Activated CD4-positive, alpha-beta T cell treated with anti-CD3 and anti-CD28 coated beads for 48 hours (primary cell): ENCODE results near the gene RER1.

Experiments used
- DNase-seq: peaks from one replicate; pipeline ENCODE4 v3.0.0-alpha.2; 2020

The RER1 gene

DNA sequence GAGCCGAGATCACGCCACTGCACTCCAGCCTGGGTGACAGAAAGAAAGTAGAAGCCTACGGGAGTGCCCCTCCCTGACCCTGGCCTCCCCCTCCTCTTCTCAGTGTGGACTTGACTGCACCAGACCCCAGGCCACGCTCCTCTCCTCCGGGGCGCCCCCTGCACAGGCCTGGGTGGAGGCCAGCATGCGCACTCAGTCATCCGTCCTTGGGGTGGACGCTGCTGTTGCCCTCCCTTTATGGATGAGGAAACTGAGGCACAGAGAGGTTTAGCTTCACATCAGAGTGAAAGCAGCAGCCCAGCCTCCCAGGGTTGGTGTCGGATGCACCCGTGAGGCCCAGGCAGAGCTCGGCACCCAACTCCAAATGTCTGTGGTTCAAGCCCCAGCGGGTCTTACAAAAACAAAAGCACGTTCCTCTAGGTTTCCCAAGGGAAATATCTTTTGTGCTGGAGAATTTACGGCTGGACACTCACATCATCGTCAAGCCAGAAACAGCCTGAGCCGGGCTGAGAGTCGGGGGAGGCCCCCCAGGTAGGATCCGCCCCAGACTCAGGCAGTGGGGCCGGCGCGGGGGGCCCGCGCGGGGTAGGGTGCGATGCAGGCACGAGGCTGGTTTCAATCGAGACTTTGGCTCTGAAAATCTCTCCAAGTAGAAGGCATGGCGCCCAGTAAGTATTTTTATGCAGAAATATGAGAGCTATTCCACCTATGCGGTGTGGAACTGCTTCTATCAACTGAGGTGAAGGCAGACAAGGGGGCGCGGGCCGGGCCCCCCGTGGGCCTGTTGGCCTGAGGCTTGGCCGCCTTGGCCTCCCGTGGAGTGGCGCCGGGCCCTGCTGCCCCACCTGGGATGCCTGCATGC is 36.9 kb upstream of the RER1 start:
- DNase-seq = no peak

DNA sequence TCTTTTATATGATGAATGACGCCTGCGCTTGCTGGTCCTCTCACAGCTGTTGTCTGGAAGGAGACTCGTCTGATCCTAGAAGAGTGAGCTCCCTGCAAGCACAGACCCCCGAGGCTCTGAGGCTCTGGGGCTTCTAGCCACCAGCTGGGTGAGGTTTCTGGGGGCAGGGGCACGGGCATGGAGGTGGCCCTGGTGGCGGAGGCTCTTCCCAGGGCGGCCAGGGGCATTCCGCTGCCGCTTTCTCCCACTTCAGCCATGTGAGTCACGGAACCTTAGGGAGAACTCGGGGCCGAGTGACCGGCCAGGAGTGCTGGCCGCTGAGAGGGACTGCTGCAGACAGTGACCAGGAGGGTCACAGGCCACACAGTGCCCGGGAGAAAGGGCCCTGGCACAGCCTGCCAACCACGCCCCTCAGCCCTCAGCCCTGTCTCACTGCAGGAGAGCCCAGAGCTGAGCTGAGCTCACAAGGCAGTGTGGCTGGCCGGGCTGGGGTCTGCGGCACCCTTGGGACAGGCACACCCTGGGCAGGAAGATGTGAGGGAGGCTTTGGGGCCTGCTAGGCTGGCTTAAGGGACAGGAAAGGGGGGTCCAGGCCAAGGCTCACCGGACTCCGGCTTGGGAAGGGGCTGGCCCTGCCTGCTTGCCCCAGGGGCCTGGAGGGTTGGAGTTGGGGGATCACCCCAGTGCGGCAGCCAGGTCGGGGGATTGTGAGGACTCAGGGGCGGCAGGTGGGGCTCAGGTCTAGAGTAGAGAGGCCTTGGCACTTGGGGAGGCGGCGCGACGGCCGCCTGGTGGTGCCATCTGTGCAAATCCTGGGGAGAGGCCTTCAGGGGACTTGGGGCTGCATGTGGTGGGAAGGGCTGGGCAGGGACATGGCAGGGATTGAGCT is 36.0 kb upstream of the RER1 start:
- no peak for DNase-seq

DNA sequence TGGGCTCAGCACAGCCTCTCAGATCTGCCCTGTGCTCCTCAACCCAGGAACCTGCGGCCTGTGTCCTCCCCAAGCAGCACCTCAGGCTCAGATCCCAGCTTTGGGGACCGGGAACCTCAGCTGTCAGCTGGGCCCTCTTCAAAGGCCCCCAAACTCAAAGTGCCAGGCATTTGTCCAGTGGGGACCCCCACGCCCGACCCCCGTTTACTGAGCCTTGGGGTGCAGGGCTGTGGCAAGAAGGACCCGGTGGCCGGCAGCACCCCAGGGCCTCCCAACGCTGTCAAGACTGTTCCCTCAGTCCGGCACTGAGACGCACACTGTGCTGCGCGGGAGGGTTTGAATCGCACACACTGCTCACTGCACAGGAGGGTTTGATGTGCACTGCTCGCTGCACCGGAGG is 35.2 kb upstream of the RER1 start:
- DNase-seq = no peak

DNA sequence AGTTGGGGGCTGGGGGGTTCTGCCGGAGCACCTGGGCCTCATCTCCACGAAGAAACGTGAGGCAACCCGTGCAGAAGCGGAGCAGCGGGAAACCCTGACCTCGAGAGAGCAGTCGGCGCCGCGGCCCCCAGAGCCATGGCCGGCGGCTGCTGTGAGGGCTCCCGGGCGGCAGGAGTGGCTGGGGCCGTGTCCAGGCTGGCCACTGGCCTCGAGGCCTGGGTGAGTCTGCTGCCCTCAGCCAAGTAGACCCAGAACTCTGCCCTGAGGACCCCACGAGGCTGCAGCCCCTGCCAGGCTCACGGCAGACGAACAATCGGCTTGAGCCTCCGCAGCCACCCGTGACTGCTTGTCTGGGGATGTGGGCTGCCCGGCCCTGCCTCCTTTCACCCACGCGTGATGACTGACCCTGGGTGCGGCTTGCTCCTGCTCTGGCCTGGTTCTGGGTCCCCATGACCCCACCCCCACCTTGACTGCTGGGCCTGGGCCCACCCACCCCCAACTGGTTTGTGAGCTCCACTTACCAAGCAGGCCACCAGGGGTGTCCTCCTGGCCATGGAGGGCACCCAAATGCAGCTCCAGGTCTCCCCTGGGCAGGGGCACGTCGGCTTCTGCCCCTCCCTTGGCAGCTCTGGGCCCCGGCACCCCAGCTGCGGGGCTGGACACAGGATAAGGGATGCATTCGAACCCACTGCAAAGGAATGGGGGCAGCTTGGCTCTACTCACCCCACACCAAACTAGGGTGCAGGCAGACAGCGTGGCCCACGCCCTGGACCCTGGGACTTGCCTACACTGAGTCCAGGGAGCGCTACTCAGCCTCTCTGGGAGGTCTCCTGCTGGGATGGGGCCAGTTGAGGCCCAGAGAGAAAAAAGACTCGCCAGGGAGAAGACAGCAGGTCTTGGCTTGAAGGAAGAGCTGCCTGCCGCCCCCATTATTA is 34.5 kb upstream of the RER1 start:
- no peak for DNase-seq

DNA sequence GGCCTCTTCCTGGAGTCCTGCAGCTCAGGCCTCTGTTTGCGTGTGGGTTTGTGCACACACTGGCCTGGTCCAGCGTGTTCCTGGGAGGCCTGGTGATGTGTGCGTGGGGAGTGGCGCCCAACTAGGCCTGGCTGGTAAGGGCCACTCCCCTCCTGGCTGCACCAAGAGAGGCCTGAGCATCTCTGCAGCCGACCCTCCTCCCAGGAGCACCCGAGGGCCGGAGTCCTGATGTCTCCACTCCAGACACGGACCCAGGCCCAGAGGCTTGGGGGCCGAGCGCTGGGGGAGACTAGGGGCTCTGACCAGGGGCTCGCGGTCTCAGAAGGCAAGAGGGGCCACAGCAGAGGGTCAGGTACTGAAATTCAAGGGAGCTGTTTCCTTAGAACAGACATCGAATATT is 33.6 kb upstream of the RER1 start:
- DNase-seq = no peak

DNA sequence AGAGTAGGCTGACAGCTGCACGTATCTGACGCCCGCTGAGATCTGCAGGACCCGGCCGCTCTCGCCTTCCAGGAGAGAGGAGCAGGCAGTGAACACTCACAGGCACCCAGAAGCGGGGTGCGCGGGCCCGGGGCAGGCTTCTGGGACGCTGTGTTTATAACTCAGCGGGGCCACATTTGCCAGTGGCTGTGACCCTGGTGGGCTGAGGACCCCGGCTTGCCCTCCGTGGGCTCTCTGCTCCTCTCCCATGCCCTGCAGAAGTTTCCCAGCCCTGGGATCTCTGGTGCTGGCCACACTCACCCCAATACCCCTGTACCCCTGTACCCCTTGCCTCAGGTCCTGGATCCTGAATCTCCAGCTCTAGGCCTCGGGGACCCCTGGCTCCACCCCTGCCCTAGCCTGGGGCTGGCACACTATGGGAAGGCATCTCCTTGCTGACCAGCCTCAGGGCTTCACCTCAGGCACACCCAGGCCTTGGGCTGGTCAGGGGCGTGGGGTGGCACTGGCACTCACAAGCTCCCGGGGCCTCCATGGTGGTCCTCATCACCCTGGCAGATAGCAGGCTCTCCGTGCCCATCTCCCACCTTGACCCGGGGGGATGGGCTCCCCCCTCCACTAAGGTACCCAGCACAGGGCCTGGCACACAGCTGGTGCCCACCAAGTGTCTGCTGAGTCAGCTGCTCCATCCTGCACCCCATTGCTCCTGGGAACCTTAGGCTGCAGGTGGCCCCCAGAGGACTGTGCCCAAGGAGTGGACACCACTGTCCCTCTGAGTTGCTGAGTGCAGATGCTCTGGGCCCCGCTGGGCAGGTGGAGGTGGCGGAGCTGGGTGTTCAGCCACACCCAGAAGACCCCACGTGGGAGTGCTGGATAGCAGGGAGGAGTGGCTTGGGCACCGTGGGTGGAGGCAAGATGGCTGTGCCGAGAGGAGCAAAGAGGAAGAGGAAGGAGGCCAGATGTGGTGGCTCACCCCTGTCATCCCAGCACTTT is 32.7 kb upstream of the RER1 start:
- DNase-seq = no peak

DNA sequence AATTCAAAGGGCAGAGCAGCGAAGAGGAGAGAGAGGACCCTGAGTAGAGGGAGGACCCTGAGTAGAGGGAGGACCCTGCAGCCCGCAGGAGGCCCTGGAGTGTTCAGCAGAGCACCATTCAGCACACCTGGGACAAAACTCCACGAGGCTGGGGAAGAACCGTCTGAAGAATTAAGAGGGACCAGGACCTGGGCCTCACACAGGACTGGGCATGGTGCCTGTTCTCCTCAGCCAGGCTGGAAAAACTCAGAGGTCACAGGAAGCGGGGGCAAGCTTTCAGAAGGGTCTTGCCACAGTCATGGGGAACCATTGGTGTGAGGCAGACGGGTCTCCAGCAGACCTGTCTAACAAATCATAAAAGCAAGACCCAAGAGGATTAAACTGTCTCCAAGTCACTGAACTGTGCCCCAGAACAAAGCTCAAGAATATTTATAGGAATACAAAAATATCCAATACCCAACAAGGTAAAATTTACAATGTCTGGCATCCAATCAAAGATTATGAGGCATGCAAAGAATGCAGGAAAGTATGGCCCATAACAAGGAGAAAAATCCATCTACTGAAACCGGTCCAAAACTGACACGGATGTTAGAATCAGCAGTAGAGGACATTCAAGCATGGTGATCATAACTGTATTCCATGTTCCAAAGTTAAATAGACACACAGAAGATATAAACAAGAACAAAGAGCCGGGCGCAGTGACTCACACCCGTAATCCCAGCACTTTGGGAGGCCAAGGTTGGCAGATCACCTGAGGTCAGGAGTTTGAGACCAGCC is 30.9 kb upstream of the RER1 start:
- DNase-seq = no peak

DNA sequence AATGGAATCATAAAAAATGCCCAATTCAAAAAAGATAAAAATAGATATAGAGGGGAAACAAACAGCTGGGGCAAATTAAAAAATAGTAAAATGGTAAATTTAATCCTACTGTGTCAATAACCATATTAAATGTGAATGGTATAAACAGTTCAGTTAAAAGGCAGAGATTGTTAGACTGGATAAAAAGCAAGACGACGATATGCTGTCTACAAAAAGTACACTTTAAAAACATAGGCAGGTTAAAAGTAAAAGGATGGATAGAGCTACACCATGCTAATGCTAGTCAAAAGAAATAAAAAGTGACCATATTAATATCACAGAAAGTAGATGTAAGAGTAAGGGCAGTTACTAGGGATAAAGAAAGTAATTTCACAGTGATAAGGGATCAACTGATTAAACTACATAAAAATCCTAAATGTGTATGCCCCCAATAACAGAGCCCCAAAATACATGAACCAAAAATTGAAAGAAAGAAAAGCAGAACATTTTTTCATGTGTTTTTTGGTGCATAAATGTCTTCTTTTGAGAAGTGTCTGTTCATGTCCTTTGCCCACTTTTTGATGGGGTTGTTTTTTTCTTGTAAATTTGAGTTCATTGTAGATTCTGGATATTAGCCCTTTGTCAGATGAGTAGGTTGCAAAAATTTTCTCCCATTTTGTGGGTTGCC is 27.7 kb upstream of the RER1 start:
- DNase-seq = no peak

DNA sequence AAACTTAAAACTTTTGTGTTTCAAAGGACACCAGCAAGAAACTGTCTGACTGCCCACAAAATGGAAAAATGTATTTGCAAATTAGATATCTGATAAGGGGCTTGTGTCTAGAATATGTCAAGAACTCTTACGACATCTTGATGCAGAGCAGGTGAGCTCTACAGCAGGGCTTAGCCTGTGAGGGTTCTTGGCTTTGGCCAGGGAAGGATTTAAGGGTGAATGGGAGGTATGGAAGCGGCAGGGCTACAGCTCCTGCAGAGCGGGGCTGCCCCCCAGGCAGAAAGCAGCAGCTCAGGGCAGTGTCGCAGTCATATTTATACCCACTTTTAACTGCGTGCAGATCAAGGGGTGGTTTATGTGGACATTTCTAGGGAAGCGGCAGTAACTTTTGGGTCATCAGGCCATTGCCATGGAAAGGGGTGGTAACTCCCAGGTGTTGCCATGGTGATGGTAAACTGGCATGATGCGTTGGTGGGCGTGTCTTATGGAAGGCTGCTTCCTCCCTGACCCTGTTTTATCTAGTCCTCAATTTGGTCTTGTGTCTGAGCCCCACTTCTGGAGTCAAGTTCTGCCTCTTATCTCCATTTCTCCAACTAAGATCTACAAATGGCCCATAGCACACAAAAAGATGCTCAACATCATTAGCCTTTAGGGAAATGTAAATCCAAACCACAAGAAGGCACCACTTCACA is 23.4 kb upstream of the RER1 start:
- no peak for DNase-seq

DNA sequence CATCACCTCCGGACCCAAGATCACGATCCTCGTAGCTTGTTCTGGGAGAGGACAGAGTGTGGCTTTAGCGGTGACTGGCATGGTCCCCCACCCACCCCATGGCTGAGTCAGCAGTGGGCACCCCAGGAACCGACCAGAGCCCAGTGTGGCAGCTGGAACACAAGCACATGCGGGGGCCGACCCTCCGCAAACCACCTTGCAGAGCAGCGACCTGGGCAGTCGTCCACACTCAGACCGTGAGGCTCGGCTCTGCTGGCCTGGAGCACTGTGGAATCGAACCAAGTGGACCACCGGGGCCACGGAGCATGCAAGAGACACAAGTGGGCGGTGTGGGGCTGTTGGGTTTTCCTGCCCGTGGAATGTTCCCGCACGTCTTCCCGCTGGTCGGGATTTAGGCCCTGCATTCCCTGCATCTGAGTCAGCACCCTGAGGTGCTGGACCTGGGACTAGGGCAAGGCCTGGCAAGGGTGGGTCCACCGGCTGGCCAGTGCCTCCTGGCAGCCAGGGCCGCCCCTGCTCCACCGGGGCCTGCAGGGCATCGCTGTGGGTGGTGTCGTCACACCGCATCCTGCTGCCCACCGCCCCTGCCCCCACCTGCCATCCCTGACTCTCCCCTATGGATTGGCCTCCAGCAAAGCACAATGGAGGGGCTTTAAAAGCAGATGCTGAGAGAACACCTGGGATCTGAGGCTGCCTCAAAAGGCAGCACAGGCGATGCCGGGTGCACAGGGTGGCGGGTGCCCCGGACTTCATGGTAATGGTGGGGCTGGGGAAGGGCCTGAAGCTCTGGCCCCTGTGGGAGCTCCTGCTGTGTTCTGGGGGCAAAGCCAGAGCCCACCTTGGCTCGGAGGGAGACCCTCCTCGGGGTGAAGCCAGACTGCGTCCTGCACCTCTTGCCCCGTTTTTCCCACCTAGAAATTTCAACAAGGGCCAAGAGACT is 18.8 kb upstream of the RER1 start:
- no peak for DNase-seq

DNA sequence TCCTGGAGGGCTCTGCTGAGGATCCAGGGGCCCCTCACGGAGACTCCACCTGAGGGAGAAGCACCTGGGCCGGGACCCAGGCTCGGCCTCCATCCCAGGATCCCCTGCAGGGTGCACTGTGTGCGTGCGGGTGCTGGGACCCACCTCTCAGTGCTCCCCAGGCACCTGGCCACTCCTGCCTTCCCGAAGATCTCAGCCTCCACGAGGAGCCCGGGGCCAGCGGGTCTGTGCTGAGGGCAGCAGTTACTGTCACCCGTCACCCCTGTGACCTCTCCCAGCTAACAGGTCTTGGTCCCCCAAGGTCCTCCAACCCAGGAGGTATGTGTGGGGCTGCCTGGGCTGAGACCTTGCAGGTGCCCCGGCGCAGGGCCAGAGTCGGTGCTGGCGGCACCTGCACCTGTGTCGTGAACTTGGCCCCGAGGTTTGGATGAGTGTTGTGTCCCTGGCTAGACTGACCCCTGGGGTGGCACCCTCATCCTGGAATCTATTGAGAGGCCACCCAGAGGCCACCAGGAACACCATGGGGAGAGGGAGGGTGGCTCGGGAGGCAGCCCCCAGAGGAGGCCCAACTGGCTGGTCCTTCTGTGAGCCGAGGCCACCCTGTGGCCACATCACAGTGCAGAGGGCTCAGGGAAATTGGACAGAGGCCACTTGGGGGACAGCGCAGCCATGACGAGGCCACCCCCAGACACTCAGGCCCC is 17.9 kb upstream of the RER1 start:
- DNase-seq = no peak

DNA sequence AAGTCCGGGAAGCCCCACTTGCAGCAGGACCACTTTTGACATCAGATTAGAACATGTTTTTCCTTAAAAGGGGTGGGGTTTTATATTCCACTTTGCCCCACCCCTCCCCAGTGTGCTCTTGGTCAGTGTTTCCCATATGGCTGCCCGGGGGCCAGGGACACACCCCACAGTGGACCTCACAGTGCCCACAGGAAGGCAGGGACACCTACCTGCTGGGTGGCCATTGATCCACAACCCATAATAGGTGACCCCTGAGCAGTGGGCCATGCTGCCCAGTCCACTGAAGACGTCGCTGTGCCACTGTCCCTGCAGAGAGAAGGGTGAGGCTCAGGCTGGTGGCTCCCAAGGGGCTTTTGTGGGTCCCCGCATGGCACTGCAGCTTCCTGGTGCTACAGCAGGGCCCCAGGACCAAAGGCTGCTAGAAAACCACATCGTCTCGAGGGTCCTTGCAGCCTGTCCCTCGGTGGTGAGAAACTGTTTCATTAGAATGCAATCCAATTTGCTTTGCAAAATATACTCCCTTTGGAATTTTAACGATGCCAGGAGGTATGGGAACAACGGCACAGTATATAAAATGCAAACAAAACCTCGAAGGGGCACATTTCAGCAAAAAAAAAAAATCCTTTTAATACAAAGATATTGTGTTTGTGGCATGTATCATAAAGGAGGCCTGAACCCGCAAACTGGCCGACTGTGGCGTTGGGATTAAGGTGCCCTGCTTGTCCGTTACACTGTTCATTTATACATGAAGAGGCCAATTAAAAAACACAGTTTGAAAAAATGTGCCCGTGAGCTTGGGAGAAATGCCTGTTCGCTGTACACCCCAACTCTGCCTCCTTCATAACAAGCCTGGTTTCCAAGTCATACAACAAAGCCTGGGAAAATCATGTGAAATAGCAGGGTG is 17.1 kb upstream of the RER1 start:
- no peak for DNase-seq

DNA sequence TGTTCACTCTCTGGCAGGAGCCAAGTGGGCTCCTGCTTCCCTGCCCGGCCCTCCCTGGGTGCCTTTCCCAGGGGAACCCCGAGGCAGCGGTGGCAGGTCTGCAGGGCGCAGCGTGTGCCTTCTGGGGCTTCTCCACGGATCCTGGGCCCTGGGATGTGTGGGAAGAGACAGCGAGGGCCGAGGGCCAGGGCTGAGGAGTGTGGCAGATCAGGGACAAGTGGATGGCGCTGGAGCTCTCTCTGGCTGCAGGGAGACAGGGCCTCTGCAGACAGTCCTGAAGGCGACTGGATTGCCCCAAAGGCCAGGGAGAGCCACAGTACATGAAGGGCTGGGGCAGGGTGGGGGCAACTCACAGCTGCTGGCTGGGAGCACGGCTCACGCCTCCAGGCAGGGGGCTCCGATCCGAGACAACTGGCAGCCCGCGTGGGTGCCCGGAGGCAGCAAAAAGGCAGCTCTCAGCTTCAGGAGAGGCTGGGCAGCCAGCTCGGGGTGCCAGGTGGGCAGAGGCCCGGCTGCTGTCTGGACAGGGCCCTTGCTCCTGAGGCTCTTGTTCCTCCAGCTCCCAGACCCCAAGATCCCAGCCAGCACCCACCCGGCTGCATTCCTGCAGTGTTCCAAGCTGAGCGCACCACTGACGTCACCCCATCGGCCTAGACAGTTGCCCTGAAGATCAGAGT is 16.3 kb upstream of the RER1 start:
- no peak for DNase-seq

DNA sequence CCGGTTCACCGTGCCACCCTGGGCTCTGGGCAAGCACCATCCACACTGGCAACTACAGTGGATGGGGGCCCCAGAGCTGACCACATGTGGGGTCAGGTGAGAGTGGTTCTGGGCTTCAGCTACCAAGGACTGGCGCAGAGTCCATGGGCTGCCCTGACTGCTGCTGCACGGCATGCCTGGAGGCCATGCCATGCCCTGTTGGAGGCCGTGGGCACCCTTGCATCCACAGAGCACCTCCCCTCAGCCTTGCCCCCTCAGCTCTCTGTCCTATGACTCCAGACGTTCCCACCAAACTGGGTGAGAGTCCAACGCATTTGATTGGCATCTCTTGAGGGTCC is 15.7 kb upstream of the RER1 start:
- DNase-seq = no peak

DNA sequence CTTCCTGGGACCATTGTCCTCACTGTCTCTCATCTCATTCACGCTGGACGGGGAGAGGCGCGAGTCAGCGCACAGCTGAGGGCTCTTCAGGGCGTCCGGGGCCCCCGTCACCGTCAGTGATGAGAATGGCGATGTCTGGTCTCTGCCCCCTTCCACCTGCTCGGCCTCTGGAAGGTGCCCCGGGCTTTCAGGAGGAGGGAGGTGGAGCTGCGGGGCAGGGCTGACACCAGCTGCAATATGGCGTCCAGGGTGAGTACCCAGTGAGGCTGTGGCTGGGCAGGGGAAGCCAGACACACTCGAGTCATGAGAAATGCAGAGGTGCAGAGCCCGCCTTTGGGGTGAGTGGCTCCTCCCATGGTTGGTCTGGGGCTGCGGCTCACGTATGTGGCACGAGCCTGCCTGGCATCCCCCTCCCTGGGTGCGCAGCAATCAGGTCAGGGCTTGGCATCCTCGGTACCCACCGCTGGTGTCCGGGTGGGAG is 15.3 kb upstream of the RER1 start:
- no peak for DNase-seq
